NCI-H2196 (cell line): Measurements from ENCODE around the gene ATP10B.

Experiments
- DNase-seq: peaks from one replicate; lab custom pipeline; 2025; ENCODE audit not compliant: unreplicated experiment; lab: John Stamatoyannopoulos, UW

ATP10B gene

DNA sequence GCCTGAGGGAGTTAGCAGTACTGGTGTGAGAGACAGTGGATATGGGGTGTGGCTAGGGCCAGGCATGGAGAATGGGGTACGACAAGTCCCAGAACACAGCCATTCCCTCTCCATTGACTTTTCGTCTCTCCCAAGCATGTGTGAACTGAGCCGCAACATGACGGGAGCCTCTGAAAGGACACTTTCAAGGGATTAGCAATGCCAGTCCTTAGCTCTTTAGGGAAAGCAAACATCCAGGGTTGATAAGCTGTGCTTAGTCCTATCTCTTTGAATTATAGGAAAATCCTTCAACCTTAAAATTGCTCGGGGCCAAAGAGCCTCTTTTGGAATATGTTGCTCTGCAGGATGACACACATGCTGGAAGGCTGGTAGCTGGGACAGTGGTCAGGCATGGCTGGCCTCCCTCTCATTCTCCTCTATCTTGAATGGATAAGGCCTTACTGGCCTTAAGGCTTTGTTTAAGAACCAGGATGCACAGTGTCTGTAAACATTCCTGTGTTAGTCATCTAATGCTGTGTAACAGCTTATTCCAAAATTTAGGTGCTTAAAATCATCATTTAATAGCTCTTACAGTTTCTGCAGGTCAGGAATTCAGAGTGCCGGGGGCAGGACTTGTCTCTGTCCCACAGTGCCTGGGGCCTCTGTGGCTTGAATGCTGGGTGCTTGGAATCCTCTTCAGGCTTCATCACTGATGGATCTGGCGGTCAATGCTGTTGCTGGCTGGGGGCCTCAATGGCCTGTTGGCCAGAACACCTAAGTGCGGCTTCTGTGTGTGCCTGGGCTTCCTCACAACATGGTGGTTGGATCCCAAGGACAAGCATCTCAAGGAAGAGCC is 335.1 kb downstream of the ATP10B start:
- no peak for DNase-seq

DNA sequence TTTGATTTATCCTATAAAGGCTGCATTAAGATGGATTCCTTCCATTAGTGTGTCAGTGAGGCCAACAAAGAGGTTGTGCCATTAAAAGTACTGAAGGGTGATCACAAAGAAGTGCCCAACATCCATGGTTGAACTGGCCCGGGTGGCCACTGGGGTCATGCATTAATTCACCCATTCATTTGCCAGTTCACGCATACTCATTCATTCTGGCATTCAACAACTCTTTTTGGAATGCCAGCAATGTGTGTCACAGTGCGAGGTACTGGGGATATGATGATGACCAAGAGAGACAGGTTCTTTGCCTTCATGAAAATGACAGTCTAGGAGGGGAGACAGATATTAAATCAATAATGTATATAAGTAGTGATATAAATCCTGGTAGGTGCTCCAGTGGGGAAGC is 337.1 kb downstream of the ATP10B start:
- DNase-seq: no peak

- DNase-seq: no peak
Measured at GRCh38 chr5:160514191-160514590, 337.8 kb downstream of the ATP10B start.

DNA sequence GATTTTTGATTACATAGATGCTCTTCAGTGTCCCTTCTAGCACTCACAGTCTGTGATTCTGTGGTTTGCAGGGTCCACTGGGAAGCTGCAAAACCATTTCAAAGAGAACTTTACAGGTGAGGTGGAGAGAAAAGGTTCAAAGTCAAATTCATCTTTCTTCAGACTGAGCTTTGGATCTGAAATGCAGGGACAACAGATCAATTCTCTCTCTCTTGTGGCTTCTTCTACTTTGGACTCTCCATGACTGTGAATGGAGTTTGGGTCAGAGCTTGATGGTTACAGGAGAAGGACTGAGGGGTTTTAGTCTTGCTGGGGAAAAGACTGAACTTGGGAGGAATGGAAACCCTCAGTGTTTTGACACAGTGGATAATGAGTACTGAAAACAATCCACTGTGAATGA is 338.5 kb downstream of the ATP10B start:
- DNase-seq: no peak
